GM23338 (cell line): ENCODE data around the gene RFNG. TPM values are rescaled to one million over a fixed set of nuclear protein-coding genes. Genes with fewer than 3 reads are reported as not detected.

ENCODE experiments used
- ATAC-seq: fragments of 200-7000 bp; cut with Tn5 transposase; 3 replicates; pipeline ENCODE4 v1.9.1; 2020
- DNase-seq: peaks from one replicate; pipeline ENCODE4 v3.0.0-alpha.2; 2015; ENCODE audit warnings: low spot score
- H2AFZ ChIP-seq: fragments of 200-600 bp; sonication (generic); 2 replicates; pipeline ENCODE4 v1.8.0; 2016; ENCODE audit warnings: antibody characterized with exemption, mild to moderate bottlenecking, moderate library complexity
- H3F3A ChIP-seq: fragments of 200-600 bp; sonication (generic); replicated peaks from 2 replicates; pipeline ENCODE4 v1.8.0; 2017; ENCODE audit warnings: antibody characterized with exemption, mixed run types, low read depth
- H3K27ac ChIP-seq: fragments of 200-600 bp; sonication (generic); 2 replicates; pipeline ENCODE4 v1.6.1; 2016; ENCODE audit warnings: low read depth
- H3K27me3 ChIP-seq: fragments of 200-600 bp; sonication (generic); 2 replicates; pipeline ENCODE4 v1.8.0; 2016; ENCODE audit warnings: mild to moderate bottlenecking, mixed run types, moderate library complexity; ENCODE audit not compliant: insufficient read depth
- H3K36me3 ChIP-seq: fragments of 200-600 bp; sonication (generic); 2 replicates; pipeline ENCODE4 v1.8.0; 2016; ENCODE audit warnings: mild to moderate bottlenecking; ENCODE audit not compliant: insufficient read depth
- H3K4me1 ChIP-seq: fragments of 200-600 bp; sonication (generic); 2 replicates; pipeline ENCODE4 v1.8.0; 2016; ENCODE audit warnings: mild to moderate bottlenecking, moderate library complexity; ENCODE audit not compliant: insufficient read depth
- H3K4me2 ChIP-seq: fragments of 200-600 bp; sonication (generic); 2 replicates; pipeline ENCODE4 v1.7.1; 2017; ENCODE audit warnings: mixed run types
- H3K4me3 ChIP-seq: fragments of 200-600 bp; sonication (generic); 2 replicates; pipeline ENCODE4 v1.6.1; 2016; ENCODE audit warnings: mixed run types
- H3K79me2 ChIP-seq: fragments of 200-600 bp; sonication (generic); replicated peaks from 2 replicates; pipeline ENCODE4 v1.8.0; 2017; ENCODE audit warnings: mild to moderate bottlenecking; ENCODE audit not compliant: insufficient read depth
- H3K9me2 ChIP-seq: fragments of 200-600 bp; sonication (generic); 2 replicates; pipeline ENCODE4 v1.8.0; 2017; ENCODE audit not compliant: insufficient read depth
- H4K20me1 ChIP-seq: fragments of 200-600 bp; sonication (generic); replicated peaks from 2 replicates; pipeline ENCODE4 v1.8.0; 2017; ENCODE audit warnings: mild to moderate bottlenecking; ENCODE audit not compliant: insufficient read depth
- H3K27ac Mint-ChIP-seq: 2 replicates; pipeline ENCODE4 v1.8.0; 2020; ENCODE audit warnings: inconsistent platforms, mild to moderate bottlenecking, moderate library complexity, mixed read lengths
- H3K27me3 Mint-ChIP-seq: 3 replicates; pipeline ENCODE4 v1.8.0; 2022; ENCODE audit warnings: low read depth, mild to moderate bottlenecking, moderate library complexity, mixed read lengths, inconsistent platforms; ENCODE audit not compliant: insufficient read depth, poor library complexity
- H3K36me3 Mint-ChIP-seq: 3 replicates; pipeline ENCODE4 v1.8.0; 2021; ENCODE audit warnings: low read depth, mild to moderate bottlenecking, inconsistent platforms, moderate library complexity, mixed read lengths
- H3K4me1 Mint-ChIP-seq: 3 replicates; pipeline ENCODE4 v1.8.0; 2020; ENCODE audit warnings: mild to moderate bottlenecking, inconsistent platforms, mixed read lengths
- H3K4me3 Mint-ChIP-seq: 3 replicates; pipeline ENCODE4 v1.8.0; 2021; ENCODE audit warnings: moderate library complexity, mild to moderate bottlenecking, inconsistent platforms, mixed read lengths
- H3K9me3 Mint-ChIP-seq: 3 replicates; pipeline ENCODE4 v1.8.0; 2020; ENCODE audit warnings: moderate library complexity, mild to moderate bottlenecking, inconsistent platforms, mixed read lengths
- CREB1 ChIP-seq: fragments of 250-450 bp; sonication (Bioruptor Pico); IDR thresholded peaks from 2 replicates; pipeline ENCODE4 v1.5.0; 2020; ENCODE audit warnings: low read depth, mild to moderate bottlenecking, moderate library complexity
- EZH2 ChIP-seq: fragments of 200-600 bp; sonication (generic); IDR thresholded peaks from one replicate; pipeline ENCODE4 v1.8.0; 2017; ENCODE audit warnings: antibody characterized with exemption, mild to moderate bottlenecking, low read depth; ENCODE audit not compliant: unreplicated experiment
- EZH2phosphoT487 ChIP-seq: fragments of 200-600 bp; sonication (generic); IDR thresholded peaks from one replicate; pipeline ENCODE4 v1.8.1; 2018; ENCODE audit warnings: antibody characterized with exemption; ENCODE audit not compliant: unreplicated experiment
- JUNB ChIP-seq: IDR thresholded peaks from one replicate; pipeline ENCODE4 v1.6.1; 2016; ENCODE audit warnings: antibody characterized with exemption; ENCODE audit not compliant: unreplicated experiment
- POLR2AphosphoS5 ChIP-seq: IDR thresholded peaks from 2 replicates; pipeline ENCODE4 v1.6.1; 2016; ENCODE audit warnings: antibody characterized with exemption, low read depth
- STAT1 ChIP-seq: IDR thresholded peaks from one replicate; pipeline ENCODE4 v1.6.1; 2016; ENCODE audit warnings: antibody characterized with exemption; ENCODE audit not compliant: unreplicated experiment
- ZNF114 ChIP-seq: fragments of 250-450 bp; sonication (Bioruptor Pico); IDR thresholded peaks from 2 replicates; pipeline ENCODE4 v1.5.0; 2020; ENCODE audit warnings: mild to moderate bottlenecking, moderate library complexity
- ZNF331 ChIP-seq: fragments of 250-450 bp; sonication (Bioruptor Pico); IDR thresholded peaks from 2 replicates; pipeline ENCODE4 v1.5.0; 2020; ENCODE audit warnings: low read depth, mild to moderate bottlenecking, moderate library complexity
- polyA plus RNA-seq: library from polyadenylated mRNA; unstranded; fragments of >200 nt; fragmentation: Nextera tagmentation; extraction: Ambion mirVana; gene quantifications from 2 replicates; pipeline ENCODE4 v1.2.1, GENCODE V29; 2016
- total RNA-seq: library from RNA; depleted of rRNA; stranded (reverse); fragments of >200 nt; shearing (Covaris generic); gene quantifications from 2 replicates; pipeline ENCODE4 v1.2.3, GENCODE V29; 2014
- TF ChIP-seq, protein P1 (sequence below), 2 experiments: fragments of 200-600 bp in 1 of 2; sonication (generic) in 1 of 2; conservative IDR thresholded peaks; 2 replicates each; pipeline versions ENCODE4 v1.5.1 to v1.6.1; 2016 to 2017; ENCODE audit warnings: antibody characterized with exemption in 2 of 2, low read depth in 2 of 2, mild to moderate bottlenecking in 2 of 2, moderate library complexity in 1 of 2
- TF ChIP-seq, protein P2 (sequence below): IDR thresholded peaks from one replicate; pipeline ENCODE4 v1.6.1; 2018; ENCODE audit warnings: antibody characterized with exemption; ENCODE audit not compliant: unreplicated experiment
- TF ChIP-seq, protein P3 (sequence below): IDR thresholded peaks from 2 replicates; pipeline ENCODE4 v1.6.1; 2016; ENCODE audit warnings: antibody characterized with exemption

The RFNG gene
- total and polyA plus RNA-seq, 2 experiments from 2014 or later: 18.0 to 44.7 TPM

DNA sequence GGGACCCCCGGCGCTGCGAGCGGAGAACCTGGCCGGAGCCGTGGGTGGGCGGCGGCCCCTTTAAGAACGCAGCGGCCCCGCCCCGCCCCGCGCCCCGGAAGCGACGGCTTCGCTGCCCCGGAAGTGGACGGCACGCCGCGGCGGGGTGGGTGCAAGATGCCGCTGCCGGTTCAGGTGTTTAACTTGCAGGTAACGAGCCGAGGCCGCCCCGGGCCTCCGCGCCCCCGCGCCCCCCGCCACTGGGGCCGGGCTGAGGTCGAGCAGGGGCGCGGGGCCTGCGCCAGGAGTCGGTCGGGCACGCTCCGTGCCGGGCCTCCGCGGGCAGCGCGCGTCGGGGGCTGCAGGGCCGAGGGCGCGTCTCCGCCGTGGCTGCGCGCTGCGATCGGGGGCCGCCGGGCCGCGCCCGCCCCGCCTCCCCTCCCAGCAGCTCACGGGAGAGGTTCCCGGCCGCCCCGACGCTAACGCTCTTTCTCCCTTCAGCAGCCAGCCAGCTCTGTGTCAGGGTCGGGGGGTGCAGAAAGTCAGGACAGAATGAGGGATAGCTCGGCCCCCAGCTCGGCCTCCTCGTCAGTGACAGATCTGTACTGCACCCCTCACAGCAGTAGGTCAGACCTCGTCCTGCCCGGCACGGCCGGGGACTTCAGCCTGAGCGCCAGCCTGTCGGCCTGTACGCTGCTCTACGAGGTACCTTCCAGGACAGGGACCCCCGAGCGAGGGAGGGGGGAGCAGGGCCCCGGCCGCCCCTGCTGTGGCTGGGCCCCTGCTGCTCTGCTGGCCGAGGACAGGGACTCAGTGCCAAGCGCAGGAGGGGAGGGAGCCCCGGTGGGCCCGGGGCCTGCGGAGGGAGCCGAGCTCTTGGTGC lies at the start of gene RFNG, which contains the start of gene GPS1 (continued):
- TF ChIP-seq JUNB: no peak

DNA sequence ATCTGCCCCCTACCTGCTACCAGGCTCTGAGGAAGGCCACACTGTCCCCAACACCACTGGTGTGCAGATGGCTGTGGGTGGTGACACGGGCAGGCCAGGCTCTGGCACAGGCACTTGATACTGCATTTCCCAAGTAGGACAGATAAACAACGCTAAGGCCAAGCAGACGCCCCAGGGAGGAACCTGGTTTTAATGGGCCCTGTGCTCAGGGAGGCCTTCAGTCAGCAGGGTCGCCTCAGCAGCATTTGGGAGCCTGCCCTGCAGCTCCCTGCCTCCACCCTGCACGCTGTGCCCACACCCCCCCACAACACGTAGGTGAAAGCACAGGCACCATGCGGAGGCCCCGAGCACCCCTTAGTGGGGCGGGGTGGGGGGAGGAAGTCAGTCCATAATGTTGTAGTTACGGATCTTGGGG lies 49.7 kb upstream of the RFNG start:
- no peak for ATAC-seq
- no peak overlapping the region for H3K27ac Mint-ChIP-seq
- Histone ChIP-seq H3K4me1 (peaks cover 47% of the 10 kb centered on the region), H3K4me3 (no peak overlapping the region), H3K9me2 (no peaks in the 10 kb centered on the region), H3F3A (0 out of 2 replicates have a peak, but pooled peaks cover 14% of the 10 kb centered on the region), H3K79me2 (peaks cover 28% of the 10 kb centered on the region), H3K4me2 (peak overlapping the region; percentile 32; the same call in 1 of the 2 replicates), H3K36me3 (no peaks in the 10 kb centered on the region), H2AFZ (no peak overlapping the region), H3K27ac (no peak overlapping the region), H4K20me1 (peaks cover 7% of the 10 kb centered on the region), H3K27me3 (no peaks in the 10 kb centered on the region)
- no peaks in the 10 kb centered on the region; the same call in 2 of the 3 replicates for H3K9me3 Mint-ChIP-seq
- peaks cover 35% of the 10 kb centered on the region for H3K4me1 Mint-ChIP-seq
- peaks cover 7% of the 10 kb centered on the region; the same call in 2 of the 3 replicates for H3K36me3 Mint-ChIP-seq
- TF ChIP-seq, protein P1, sequence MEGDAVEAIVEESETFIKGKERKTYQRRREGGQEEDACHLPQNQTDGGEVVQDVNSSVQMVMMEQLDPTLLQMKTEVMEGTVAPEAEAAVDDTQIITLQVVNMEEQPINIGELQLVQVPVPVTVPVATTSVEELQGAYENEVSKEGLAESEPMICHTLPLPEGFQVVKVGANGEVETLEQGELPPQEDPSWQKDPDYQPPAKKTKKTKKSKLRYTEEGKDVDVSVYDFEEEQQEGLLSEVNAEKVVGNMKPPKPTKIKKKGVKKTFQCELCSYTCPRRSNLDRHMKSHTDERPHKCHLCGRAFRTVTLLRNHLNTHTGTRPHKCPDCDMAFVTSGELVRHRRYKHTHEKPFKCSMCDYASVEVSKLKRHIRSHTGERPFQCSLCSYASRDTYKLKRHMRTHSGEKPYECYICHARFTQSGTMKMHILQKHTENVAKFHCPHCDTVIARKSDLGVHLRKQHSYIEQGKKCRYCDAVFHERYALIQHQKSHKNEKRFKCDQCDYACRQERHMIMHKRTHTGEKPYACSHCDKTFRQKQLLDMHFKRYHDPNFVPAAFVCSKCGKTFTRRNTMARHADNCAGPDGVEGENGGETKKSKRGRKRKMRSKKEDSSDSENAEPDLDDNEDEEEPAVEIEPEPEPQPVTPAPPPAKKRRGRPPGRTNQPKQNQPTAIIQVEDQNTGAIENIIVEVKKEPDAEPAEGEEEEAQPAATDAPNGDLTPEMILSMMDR (conservative IDR thresholded peaks at IDR 0.05; ENCODE audit: low read depth in 2 of 2): no peak
- 0 out of 2 replicates have a peak, but pooled peaks have one; percentile 19 for TF ChIP-seq POLR2AphosphoS5
- DNase-seq: no peak
- no peak overlapping the region for H3K4me3 Mint-ChIP-seq
- H3K27me3 Mint-ChIP-seq: peaks cover 32% of the 10 kb centered on the region

DNA sequence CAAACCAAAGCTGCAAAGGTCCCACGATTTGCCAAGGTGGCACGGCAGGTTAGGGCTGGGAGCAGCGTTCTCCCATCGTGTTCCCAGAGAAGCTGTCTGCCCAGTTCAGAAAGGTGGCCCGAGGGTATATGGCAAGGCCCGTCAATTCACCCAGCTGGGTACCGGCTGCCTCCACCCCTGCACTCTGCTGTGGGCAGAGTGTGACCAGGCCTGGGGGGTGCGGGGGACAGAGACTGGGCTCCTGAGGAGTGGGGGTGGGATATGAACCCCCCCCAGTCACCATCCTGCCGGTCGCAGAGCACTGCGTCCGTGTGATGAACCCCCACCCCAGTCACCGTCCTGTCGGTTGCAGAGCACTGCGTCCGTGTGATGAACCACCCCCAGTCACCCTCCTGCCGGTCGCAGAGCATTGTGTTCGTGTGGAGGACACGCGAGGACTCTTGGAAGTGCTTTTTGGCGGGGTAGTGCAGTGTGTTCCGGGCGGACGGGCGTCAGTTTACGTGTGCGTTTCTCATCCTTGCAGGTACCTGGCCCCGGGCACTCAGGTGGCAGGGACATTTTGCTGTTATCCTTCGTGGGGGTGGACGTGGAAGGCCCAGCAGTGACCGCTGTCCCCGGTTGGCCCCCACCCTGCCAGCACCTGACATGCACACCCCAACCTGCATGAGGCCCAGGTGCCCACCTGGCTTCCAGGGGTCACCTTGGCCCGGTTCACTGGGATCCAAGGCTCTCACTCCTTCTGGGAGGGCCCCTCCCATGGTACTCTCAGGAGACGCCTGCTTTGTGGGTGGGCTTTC lies 49.1 kb upstream of the RFNG start:
- Mint-ChIP-seq H3K4me3 (peak overlapping the region; percentile 76), H3K27me3 (peaks cover 28% of the 10 kb centered on the region), H3K4me1 (peaks cover 33% of the 10 kb centered on the region), H3K9me3 (no peaks in the 10 kb centered on the region), H3K36me3 (peaks cover 12% of the 10 kb centered on the region; the same call in 2 of the 3 replicates), H3K27ac (no peak overlapping the region)
- Histone ChIP-seq H3K4me2 (peak overlapping the region; percentile 88; the same call in 1 of the 2 replicates), H3K27ac (no peak overlapping the region), H3K27me3 (no peaks in the 10 kb centered on the region), H3K79me2 (peaks cover 34% of the 10 kb centered on the region), H3K4me1 (peaks cover 48% of the 10 kb centered on the region), H2AFZ (no peak overlapping the region), H3K36me3 (no peaks in the 10 kb centered on the region), H3F3A (0 out of 2 replicates have a peak, but pooled peaks cover 15% of the 10 kb centered on the region), H3K4me3 (no peak overlapping the region), H3K9me2 (no peaks in the 10 kb centered on the region), H4K20me1 (peaks cover 13% of the 10 kb centered on the region)
- DNase-seq: no peak
- ATAC-seq: no peak
- TF ChIP-seq ZNF331 (CRISPR knock-in tag): no peak
- TF ChIP-seq POLR2AphosphoS5: no peak; the same call in 1 of the 2 replicates
- TF ChIP-seq, protein P2, sequence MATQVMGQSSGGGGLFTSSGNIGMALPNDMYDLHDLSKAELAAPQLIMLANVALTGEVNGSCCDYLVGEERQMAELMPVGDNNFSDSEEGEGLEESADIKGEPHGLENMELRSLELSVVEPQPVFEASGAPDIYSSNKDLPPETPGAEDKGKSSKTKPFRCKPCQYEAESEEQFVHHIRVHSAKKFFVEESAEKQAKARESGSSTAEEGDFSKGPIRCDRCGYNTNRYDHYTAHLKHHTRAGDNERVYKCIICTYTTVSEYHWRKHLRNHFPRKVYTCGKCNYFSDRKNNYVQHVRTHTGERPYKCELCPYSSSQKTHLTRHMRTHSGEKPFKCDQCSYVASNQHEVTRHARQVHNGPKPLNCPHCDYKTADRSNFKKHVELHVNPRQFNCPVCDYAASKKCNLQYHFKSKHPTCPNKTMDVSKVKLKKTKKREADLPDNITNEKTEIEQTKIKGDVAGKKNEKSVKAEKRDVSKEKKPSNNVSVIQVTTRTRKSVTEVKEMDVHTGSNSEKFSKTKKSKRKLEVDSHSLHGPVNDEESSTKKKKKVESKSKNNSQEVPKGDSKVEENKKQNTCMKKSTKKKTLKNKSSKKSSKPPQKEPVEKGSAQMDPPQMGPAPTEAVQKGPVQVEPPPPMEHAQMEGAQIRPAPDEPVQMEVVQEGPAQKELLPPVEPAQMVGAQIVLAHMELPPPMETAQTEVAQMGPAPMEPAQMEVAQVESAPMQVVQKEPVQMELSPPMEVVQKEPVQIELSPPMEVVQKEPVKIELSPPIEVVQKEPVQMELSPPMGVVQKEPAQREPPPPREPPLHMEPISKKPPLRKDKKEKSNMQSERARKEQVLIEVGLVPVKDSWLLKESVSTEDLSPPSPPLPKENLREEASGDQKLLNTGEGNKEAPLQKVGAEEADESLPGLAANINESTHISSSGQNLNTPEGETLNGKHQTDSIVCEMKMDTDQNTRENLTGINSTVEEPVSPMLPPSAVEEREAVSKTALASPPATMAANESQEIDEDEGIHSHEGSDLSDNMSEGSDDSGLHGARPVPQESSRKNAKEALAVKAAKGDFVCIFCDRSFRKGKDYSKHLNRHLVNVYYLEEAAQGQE: no peak
- TF ChIP-seq ZNF114 (CRISPR knock-in tag): no peak
- TF ChIP-seq, protein P3, sequence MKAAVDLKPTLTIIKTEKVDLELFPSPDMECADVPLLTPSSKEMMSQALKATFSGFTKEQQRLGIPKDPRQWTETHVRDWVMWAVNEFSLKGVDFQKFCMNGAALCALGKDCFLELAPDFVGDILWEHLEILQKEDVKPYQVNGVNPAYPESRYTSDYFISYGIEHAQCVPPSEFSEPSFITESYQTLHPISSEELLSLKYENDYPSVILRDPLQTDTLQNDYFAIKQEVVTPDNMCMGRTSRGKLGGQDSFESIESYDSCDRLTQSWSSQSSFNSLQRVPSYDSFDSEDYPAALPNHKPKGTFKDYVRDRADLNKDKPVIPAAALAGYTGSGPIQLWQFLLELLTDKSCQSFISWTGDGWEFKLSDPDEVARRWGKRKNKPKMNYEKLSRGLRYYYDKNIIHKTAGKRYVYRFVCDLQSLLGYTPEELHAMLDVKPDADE: no peak
- no peak for TF ChIP-seq STAT1
- no peak for TF ChIP-seq EZH2
- TF ChIP-seq, protein P1 (conservative IDR thresholded peaks at IDR 0.05; ENCODE audit: low read depth in 2 of 2): no peak
- no peak for TF ChIP-seq EZH2phosphoT487
- TF ChIP-seq CREB1: no peak
